G401.6 (cell line): Measurements from ENCODE around the gene MAB21L4.
"Not testable (repeated sequence)": the region's sequence is repeated elsewhere in the genome, so short reads cannot be mapped to it uniquely, and the experiment has no call there.

Experiments
- FAIRE-seq: peaks from 2 replicates; lab custom pipeline; 2012; peaks lifted over from hg19 to GRCh38; lab: Jason Lieb, UNC

The MAB21L4 gene

GRCh38 chr2:240857039-240858008 is 38.6 kb downstream of the MAB21L4 start:
- no peak for FAIRE-seq

DNA sequence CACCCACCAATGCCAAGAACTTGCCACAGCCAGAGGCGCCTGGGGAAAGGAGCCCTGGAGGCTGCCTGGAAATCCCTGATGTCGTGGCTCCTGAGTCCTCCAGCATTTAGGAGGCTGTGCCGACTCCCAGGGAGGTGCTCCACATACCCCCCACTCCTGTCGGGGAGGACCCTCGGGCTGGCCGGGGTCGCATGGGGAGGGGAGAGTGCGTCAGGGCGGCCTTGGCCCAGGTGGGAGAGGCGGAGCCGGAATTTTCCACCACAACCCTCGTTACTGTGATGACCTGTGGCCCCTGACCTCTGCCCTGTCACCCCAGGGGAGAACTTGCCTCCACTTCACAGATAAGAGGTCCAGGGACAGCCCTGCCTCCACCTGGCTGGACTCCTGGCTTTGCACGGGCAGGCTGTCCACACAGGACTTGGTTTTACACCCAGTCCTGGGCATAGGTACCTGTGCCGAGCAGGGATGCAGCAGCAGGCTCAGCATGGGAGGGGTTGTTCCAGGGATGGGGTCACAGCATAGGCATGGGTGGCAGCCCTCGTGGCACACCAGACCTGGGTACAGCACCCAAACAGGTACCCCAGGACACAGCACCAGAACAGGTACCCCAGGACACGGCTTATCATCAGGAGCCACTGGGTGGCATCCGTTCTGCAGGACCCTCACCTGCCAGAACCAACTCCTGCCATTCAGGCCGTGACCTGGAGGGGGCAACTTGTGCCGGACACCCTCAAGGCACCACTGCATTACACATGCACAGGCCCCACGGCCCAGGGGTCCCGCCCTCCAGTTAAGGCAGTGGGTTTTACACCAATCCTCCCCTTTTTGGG is 39.6 kb downstream of the MAB21L4 start:
- no peak for FAIRE-seq

- no peak for FAIRE-seq
These were observed 40.3 kb downstream of the MAB21L4 start for GRCh38 chr2:240855670-240856069.

DNA sequence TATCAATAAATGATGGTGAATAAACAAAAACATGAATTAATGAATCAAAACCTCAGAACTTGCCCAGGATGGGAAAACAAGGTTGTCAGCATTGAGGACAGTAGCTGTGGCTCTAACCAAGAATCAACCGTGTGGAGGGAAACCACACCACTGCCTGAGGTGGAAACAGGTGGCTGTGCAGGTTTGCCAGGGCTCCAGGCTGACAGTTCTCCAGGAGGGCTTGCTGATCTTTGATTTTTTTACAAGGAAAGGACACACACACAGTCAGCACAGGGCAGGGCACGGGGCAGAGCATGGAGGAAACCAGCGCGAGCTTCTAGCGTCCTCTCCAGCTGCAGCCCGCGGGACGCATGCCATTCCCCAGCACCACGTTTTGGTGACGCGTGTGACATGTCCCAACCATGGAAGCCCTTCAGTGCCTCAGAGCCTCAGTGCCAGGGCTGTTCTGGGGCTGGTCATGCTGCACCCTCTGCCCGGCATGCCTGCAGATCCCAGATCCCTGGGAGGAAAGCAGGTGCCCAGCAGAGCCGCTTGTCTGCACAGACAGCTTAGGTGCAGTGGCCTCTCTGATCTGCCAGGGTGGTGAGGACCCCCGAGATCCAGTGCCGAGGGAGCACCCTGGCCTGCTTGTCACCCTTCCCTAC is 43.2 kb downstream of the MAB21L4 start:
- FAIRE-seq, result no peak

DNA sequence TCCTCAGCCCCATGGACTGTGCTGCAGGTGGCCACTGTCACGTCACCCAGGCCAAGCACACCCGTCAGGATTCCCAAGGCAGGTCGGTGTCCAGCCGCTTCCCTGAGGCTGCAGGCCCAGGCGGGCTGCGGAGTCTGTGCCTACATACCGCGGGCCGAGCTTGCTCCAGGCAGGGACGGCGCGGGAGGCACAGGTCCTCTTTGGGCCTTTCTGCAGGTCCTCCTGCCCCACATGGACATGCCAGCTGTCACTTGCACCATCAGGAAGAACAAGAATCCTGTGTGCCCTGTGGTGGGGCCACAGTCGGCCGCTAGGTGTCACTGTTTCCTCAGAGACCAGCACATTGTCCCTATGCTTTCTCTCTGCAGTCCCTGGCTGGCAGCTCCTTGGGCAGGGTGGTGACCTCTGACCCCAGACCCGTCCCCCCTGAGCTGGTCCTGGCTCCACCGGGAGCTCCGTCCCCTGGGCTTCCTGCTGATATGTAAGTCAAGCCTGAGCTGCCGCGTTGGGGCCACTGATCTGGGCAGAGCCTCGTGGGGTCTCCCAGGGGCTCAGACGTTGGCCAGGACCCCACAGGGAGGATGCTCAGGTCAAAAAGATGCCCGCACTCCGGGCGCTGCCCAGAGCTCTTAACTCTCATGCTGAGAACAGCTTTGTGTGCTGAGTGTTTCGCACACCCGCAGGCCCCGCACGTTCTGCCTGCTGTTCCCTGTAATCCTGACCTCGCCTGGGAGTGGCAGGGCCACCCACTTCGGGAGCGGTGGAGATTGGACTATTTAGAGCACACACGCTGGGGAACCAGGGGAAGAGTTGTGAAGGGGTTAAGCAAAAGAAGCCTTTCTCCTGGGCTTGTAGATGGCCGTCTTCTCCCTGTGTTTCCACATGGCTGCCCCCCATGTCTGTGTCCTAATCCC is 44.6 kb downstream of the MAB21L4 start:
- FAIRE-seq, result no peak

GRCh38 chr2:240850756-240851077 is 45.2 kb downstream of the MAB21L4 start:
- no peak for FAIRE-seq

- no peak for FAIRE-seq
These were observed 45.9 kb downstream of the MAB21L4 start for GRCh38 chr2:240850026-240850425.

DNA sequence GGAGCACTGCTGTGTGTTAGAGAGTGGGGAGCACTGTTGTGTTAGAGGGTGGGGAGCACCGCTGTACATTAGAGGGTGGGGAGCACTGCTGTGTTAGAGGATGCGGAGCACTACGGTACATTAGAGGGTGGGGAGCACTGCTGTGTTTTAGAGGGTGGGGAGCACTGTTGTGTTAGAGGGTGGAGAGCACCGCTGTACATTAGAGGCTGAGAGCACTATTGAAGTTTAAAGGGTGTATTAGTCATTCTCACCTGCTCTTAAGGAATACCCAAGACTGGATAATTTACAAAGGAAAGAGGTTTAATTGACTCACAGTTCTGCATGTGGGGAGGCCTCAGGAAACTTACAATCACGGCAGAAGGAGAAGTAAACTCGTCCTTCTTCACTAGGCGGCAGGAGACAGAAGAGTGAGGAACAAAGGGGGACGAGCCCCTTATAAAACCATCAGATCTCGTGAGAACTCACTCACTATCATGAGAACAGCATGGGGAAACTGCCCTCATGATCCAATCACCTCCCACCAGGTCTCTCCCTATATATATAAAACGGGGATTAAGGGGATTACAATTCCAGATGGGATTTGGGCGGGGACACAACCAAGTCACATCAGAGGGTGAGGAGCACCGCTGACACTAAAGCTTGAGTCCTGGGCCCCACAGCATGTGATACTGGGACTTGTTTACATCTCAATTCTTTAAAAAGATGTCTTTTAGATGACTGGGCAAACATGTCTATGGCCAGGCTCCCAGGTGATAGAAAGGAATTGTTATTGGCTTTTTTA is 46.9 kb downstream of the MAB21L4 start:
- no peak for FAIRE-seq

- FAIRE-seq, result no peak
These were observed 48.1 kb downstream of the MAB21L4 start for GRCh38 chr2:240847817-240848216.

- no peak for FAIRE-seq
These were observed 48.9 kb downstream of the MAB21L4 start for GRCh38 chr2:240846873-240847595.

GRCh38 chr2:240846309-240846708 is 49.6 kb downstream of the MAB21L4 start:
- FAIRE-seq, result not testable (repeated sequence)

DNA sequence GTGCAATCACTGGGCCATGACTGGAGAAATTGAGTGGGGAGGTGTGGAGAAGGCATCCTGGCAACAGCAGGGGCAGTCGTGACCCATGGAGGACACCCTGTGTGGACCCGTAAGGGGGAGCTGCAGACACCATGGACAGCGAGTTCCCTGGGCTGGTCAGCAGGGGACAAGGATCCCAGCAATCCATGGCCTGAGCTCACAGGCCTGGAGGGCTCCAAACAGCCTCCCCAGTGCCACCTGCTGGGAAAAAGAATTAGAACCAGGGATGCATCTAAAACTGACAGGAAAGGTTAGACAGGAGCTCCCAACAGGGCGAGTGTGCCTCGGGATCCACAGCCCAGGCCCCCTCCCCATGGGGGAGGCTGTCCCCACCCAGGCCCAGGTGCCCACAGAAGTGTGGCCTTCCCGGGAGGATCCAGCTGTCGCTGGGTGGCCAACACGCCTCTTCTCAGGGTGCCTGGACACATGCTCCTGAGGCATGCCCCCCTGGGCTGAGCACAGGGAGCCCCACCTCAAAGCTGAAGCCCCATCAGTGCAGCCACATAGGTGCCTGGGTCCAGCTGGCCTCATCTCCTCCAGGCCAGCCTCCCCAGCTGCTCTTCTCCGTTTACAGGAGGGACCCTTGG is 55.4 kb downstream of the MAB21L4 start:
- no peak for FAIRE-seq

GRCh38 chr2:240839152-240840143 is 56.5 kb downstream of the MAB21L4 start:
- no peak for FAIRE-seq

GRCh38 chr2:240837621-240838020 is 58.3 kb downstream of the MAB21L4 start:
- no peak for FAIRE-seq

- no peak for FAIRE-seq
These were observed 59.0 kb downstream of the MAB21L4 start for GRCh38 chr2:240836781-240837467.
